OCI-LY7 (cell line): ENCODE results near the gene MYO1B. TPM values are rescaled to one million over a fixed set of nuclear protein-coding genes. Genes with fewer than 3 reads are reported as not detected.

ENCODE experiments used
- BruUV-seq: library from RNA; stranded (reverse); fragments of 400-500 nt; replicated peaks from 2 replicates; lab custom pipeline; 2021; lab: Mats Ljungman, UMichigan
- CTCF ChIA-PET: fragments of 300-600 bp; sonication (Branson Sonifier 250); formaldehyde crosslinking; loops from one replicate; lab custom pipeline; 2022; ENCODE audit warnings: antibody characterized with exemption; ENCODE audit not compliant: unreplicated experiment; lab: Charles Lee
- POLR2A ChIA-PET: fragments of 300-600 bp; sonication (Branson Sonifier 250); formaldehyde crosslinking; loops from one replicate; lab custom pipeline; 2022; ENCODE audit warnings: antibody characterized with exemption; lab: Charles Lee
- DNase-seq: peaks from one replicate; pipeline ENCODE4 v3.0.0-alpha.2; 2015; ENCODE audit warnings: low spot score
- H2AFZ ChIP-seq: fragments of 200-600 bp; sonication (generic), shearing (Covaris generic); 2 replicates; pipeline ENCODE4 v1.6.1; 2014; ENCODE audit warnings: mild to moderate bottlenecking, antibody characterized with exemption, low read length, moderate library complexity
- H3K27ac ChIP-seq: fragments of 200-600 bp; sonication (generic); 2 replicates; pipeline ENCODE4 v1.5.1; 2014; ENCODE audit warnings: mixed run types, low read depth, mild to moderate bottlenecking, moderate library complexity, low read length, inconsistent platforms; ENCODE audit not compliant: poor library complexity, severe bottlenecking
- H3K36me3 ChIP-seq: fragments of 200-600 bp; sonication (generic); 2 replicates; pipeline ENCODE4 v1.6.1; 2014; ENCODE audit warnings: mild to moderate bottlenecking, antibody characterized with exemption, low read length, moderate library complexity, mixed read lengths; ENCODE audit not compliant: insufficient read depth
- H3K4me1 ChIP-seq: fragments of 200-600 bp; sonication (generic); 2 replicates; pipeline ENCODE4 v1.5.1; 2014; ENCODE audit warnings: mild to moderate bottlenecking, low read length; ENCODE audit not compliant: insufficient read depth, poor library complexity, severe bottlenecking
- H3K4me2 ChIP-seq: fragments of 200-600 bp; sonication (generic); 2 replicates; pipeline ENCODE4 v1.6.1; 2014; ENCODE audit warnings: mild to moderate bottlenecking, low read length
- H3K4me3 ChIP-seq: fragments of 200-600 bp; sonication (generic); 2 replicates; pipeline ENCODE4 v1.5.1; 2014; ENCODE audit warnings: mild to moderate bottlenecking, low read depth, low read length; ENCODE audit not compliant: poor library complexity, severe bottlenecking
- H3K79me2 ChIP-seq: fragments of 200-600 bp; sonication (generic); 2 replicates; pipeline ENCODE4 v1.6.1; 2016; ENCODE audit warnings: low read depth, mild to moderate bottlenecking, low read length, moderate library complexity, mixed read lengths; ENCODE audit not compliant: insufficient read depth
- H3K9me2 ChIP-seq: fragments of 200-600 bp; sonication (generic); 2 replicates; pipeline ENCODE4 v1.6.1; 2016; ENCODE audit warnings: mild to moderate bottlenecking, low read length, mixed read lengths; ENCODE audit not compliant: insufficient read depth
- H3K9me3 ChIP-seq: fragments of 200-600 bp; sonication (generic); 2 replicates; pipeline ENCODE4 v1.6.1; 2014; ENCODE audit warnings: mild to moderate bottlenecking, mixed run types, low read length, mixed read lengths
- H4K20me1 ChIP-seq: fragments of 200-600 bp; sonication (generic); 2 replicates; pipeline ENCODE4 v1.6.1; 2014; ENCODE audit warnings: mild to moderate bottlenecking, antibody characterized with exemption, low read length, moderate library complexity, mixed read lengths; ENCODE audit not compliant: insufficient read depth
- EZH2phosphoT487 ChIP-seq: fragments of 200-600 bp; sonication (generic); IDR thresholded peaks from 2 replicates; pipeline ENCODE4 v1.6.1; 2018; ENCODE audit warnings: low read depth, borderline replicate concordance, mild to moderate bottlenecking, mixed run types, antibody characterized with exemption, low read length, moderate library complexity, mixed read lengths
- intact Hi-C: fragments of 100-400 bp; cut with micrococcal nuclease; formaldehyde crosslinking; loops from one replicate; pipeline ENCODE4 v1.10.0; 2022; ENCODE audit not compliant: unreplicated experiment
- total RNA-seq, 2 experiments: library from RNA; depleted of rRNA in 1 of 2; stranded (reverse); fragments of >200 nt in 1 of 2; shearing (Covaris generic) in 1 of 2; gene quantifications; 2 replicates each; pipeline ENCODE4 v1.2.3, GENCODE V29; 2014 to 2022
- TF ChIP-seq, protein P1 (sequence below): fragments of 200-600 bp; sonication (generic); conservative IDR thresholded peaks from 2 replicates; pipeline ENCODE4 v1.5.1; 2014; ENCODE audit warnings: mild to moderate bottlenecking, antibody characterized with exemption, low read length, moderate library complexity, mixed read lengths

MYO1B gene
- total RNA-seq, 2 experiments from 2014 or later: not detected

DNA sequence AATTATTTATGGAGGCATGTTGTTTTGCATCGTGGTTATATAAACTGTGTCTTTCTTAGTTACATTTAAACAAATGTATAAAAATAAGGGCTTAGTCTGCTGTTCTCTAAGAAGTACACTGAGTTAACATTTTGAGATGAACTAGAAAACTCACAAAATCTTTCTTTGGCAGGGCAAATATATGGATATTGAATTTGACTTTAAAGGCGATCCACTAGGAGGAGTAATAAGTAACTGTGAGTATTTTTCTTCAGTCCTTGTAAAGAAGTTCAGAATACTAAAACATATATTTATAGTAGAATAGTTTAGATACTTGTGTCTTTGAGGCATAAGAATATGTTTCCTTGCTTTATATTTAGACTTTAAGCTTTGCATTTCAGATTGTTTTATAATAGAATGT is 104.8 kb downstream of the MYO1B start:
- no peaks in the 10 kb centered on the region for H3K9me2 ChIP-seq
- BruUV-seq: no TSS peak
- no peaks in the 10 kb centered on the region for H3K4me1 ChIP-seq
- H3K36me3 ChIP-seq: no peaks in the 10 kb centered on the region
- intact Hi-C loops: no loop called here
- no peak overlapping the region for H2AFZ ChIP-seq
- ChIA-PET CTCF (no interaction called here), POLR2A (no interaction called here)
- H3K9me3 ChIP-seq: no peaks in the 10 kb centered on the region
- H3K79me2 ChIP-seq: no peaks in the 10 kb centered on the region
- no peak overlapping the region for H3K4me3 ChIP-seq
- H3K27ac ChIP-seq: no peak overlapping the region
- H4K20me1 ChIP-seq: no peaks in the 10 kb centered on the region
- TF ChIP-seq, protein P1, sequence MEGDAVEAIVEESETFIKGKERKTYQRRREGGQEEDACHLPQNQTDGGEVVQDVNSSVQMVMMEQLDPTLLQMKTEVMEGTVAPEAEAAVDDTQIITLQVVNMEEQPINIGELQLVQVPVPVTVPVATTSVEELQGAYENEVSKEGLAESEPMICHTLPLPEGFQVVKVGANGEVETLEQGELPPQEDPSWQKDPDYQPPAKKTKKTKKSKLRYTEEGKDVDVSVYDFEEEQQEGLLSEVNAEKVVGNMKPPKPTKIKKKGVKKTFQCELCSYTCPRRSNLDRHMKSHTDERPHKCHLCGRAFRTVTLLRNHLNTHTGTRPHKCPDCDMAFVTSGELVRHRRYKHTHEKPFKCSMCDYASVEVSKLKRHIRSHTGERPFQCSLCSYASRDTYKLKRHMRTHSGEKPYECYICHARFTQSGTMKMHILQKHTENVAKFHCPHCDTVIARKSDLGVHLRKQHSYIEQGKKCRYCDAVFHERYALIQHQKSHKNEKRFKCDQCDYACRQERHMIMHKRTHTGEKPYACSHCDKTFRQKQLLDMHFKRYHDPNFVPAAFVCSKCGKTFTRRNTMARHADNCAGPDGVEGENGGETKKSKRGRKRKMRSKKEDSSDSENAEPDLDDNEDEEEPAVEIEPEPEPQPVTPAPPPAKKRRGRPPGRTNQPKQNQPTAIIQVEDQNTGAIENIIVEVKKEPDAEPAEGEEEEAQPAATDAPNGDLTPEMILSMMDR: no peak
- no peak for TF ChIP-seq EZH2phosphoT487
- DNase-seq: no peak
- no peak overlapping the region for H3K4me2 ChIP-seq

DNA sequence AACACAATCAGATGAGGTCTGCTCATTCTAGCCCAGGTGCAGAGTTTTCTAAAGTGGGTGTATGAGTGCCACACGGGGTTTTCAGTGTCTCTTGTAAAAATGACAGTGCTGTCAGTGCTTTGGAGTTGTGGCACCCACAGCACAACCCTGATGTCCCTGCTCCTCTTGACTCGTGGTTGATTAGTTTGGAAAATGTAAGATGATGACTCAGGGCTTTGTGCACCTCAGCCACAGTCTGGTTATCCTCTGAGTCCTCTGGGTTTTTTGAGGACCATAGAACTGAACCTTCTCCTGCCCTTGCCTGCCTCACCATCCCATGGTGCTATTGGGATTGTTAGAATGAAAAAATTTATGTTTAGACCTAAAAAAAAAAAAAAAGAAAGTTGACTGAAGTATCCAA is 105.6 kb downstream of the MYO1B start:
- Histone ChIP-seq H4K20me1 (no peaks in the 10 kb centered on the region), H3K27ac (no peak overlapping the region), H3K4me2 (no peak overlapping the region), H3K79me2 (no peaks in the 10 kb centered on the region), H3K36me3 (no peaks in the 10 kb centered on the region), H3K9me3 (no peaks in the 10 kb centered on the region), H3K9me2 (no peaks in the 10 kb centered on the region), H3K4me3 (no peak overlapping the region), H2AFZ (no peak overlapping the region), H3K4me1 (no peaks in the 10 kb centered on the region)
- CTCF ChIA-PET: no interaction called here
- TF ChIP-seq EZH2phosphoT487: no peak
- TF ChIP-seq, protein P1: no peak
- BruUV-seq: no TSS peak
- POLR2A ChIA-PET: no interaction called here
- DNase-seq: no peak
- intact Hi-C loops: no loop called here

DNA sequence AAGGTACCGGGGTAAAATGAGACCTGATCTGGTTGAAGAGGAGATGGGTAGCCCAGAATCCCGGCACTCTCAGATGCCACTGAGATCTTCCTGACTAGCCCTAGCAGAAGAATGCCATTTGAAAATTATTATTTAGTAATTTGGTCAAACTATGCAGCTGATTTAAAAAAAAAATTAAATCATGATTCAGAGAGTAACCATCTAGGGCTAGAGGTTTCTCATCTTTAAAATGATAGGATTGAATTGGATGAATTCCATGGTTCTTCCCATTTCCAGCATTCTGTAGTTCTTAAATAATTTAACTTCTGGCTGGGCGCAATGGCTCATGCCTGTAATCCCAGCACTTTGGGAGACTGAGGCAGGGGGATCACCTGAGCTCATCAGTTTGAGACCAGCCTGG is 106.1 kb downstream of the MYO1B start:
- no peak overlapping the region for H2AFZ ChIP-seq
- H3K36me3 ChIP-seq: no peaks in the 10 kb centered on the region
- intact Hi-C loops: no loop called here
- CTCF ChIA-PET: no interaction called here
- DNase-seq: no peak
- no peak overlapping the region for H3K4me3 ChIP-seq
- no peaks in the 10 kb centered on the region for H3K4me1 ChIP-seq
- no peak overlapping the region for H3K27ac ChIP-seq
- no TSS peak for BruUV-seq
- no peaks in the 10 kb centered on the region for H3K79me2 ChIP-seq
- no peak for TF ChIP-seq EZH2phosphoT487
- TF ChIP-seq, protein P1: no peak
- no peaks in the 10 kb centered on the region for H3K9me2 ChIP-seq
- POLR2A ChIA-PET: no interaction called here
- H3K9me3 ChIP-seq: no peaks in the 10 kb centered on the region
- no peaks in the 10 kb centered on the region for H4K20me1 ChIP-seq
- no peak overlapping the region for H3K4me2 ChIP-seq
